D341Med (cell line): ENCODE measurements around the gene SCGN.

ENCODE experiments used
- DNase-seq: peaks from one replicate; pipeline ENCODE4 v3.0.0; 2012; ENCODE audit warnings: low spot score

SCGN gene

GRCh38 chr6:25652007-25652515, at the start of gene SCGN:
Gene SCGN, plus strand, starts transcription at chr6:25652215. Its CDS starts 189 bp downstream, at chr6:25652404.
- peak; percentile 63 for DNase-seq

GRCh38 chr6:25602674-25602982, 49.4 kb upstream of the SCGN start:
- DNase-seq, result no peak

GRCh38 chr6:25603251-25603650, 48.8 kb upstream of the SCGN start:
- DNase-seq, result no peak

GRCh38 chr6:25606151-25606550, 45.9 kb upstream of the SCGN start:
- no peak for DNase-seq

GRCh38 chr6:25608558-25609174, 43.3 kb upstream of the SCGN start:
- DNase-seq, result no peak

GRCh38 chr6:25612666-25613065, 39.3 kb upstream of the SCGN start:
- DNase-seq, result no peak

- DNase-seq, result no peak
Observed at GRCh38 chr6:25613415-25613814, 38.6 kb upstream of the SCGN start.

GRCh38 chr6:25614052-25614451, 38.0 kb upstream of the SCGN start:
- DNase-seq, result no peak

GRCh38 chr6:25615471-25615870, 36.5 kb upstream of the SCGN start:
- DNase-seq, result no peak

GRCh38 chr6:25617997-25618396, 34.0 kb upstream of the SCGN start:
- no peak for DNase-seq

- DNase-seq, result no peak
Observed at GRCh38 chr6:25619217-25619616, 32.8 kb upstream of the SCGN start.

- DNase-seq, result no peak
Observed at GRCh38 chr6:25620391-25620790, 31.6 kb upstream of the SCGN start.

- no peak for DNase-seq
Observed at GRCh38 chr6:25623065-25623464, 28.9 kb upstream of the SCGN start.

- DNase-seq, result no peak
Observed at GRCh38 chr6:25623879-25624278, 28.1 kb upstream of the SCGN start.

GRCh38 chr6:25627001-25627400, 25.0 kb upstream of the SCGN start:
- no peak for DNase-seq

- no peak for DNase-seq
Observed at GRCh38 chr6:25628471-25629197, 23.4 kb upstream of the SCGN start.

GRCh38 chr6:25629198-25629576, 22.8 kb upstream of the SCGN start:
- DNase-seq, result no peak

GRCh38 chr6:25630508-25631278, 21.3 kb upstream of the SCGN start:
- DNase-seq, result no peak

- DNase-seq, result peak; percentile 40
Observed at GRCh38 chr6:25635886-25636317, 16.1 kb upstream of the SCGN start.

- no peak for DNase-seq
Observed at GRCh38 chr6:25637211-25637610, 14.8 kb upstream of the SCGN start.

GRCh38 chr6:25637960-25638434, 14.0 kb upstream of the SCGN start:
- DNase-seq, result no peak

GRCh38 chr6:25639653-25640052, 12.4 kb upstream of the SCGN start:
- no peak for DNase-seq

- no peak for DNase-seq
Observed at GRCh38 chr6:25640446-25640845, 11.6 kb upstream of the SCGN start.
